Activated naive CD8-positive, alpha-beta T cell treated with anti-CD3 and anti-CD28 coated beads, Interleukin-2, amount 10 ng/mL, durations not matched to agents 7 days and 5 days (primary cell): ENCODE results near the gene OR2T11. TPM values are rescaled to one million over a fixed set of nuclear protein-coding genes. Genes with fewer than 3 reads are reported as not detected.
A peak's percentile ranks its signal among the peaks of the same experiment; 100 is the strongest.

Experiments used
- ATAC-seq: fragments of 150-1000 bp; cut with Tn5 transposase; one replicate; pipeline ENCODE4 v1.10.0; 2021; ENCODE audit warnings: low read depth, moderate library complexity
- POLR2A ChIA-PET: fragments of 350-600 bp; sonication (Branson Sonifier 250); formaldehyde crosslinking; loops from one replicate; lab custom pipeline; 2021; ENCODE audit warnings: antibody characterized with exemption; lab: Charles Lee
- DNase-seq: peaks from one replicate; pipeline ENCODE4 v3.0.0; 2021
- H3K27ac Mint-ChIP-seq: one replicate; pipeline ENCODE4 v1.8.0; 2022; ENCODE audit warnings: mild to moderate bottlenecking, mixed read lengths
- H3K27me3 Mint-ChIP-seq: one replicate; pipeline ENCODE4 v1.8.0; 2022; ENCODE audit warnings: mild to moderate bottlenecking, moderate library complexity, mixed read lengths
- H3K36me3 Mint-ChIP-seq: one replicate; pipeline ENCODE4 v1.8.0; 2021; ENCODE audit warnings: mild to moderate bottlenecking, mixed read lengths
- H3K4me1 Mint-ChIP-seq: one replicate; pipeline ENCODE4 v1.8.0; 2021; ENCODE audit warnings: mixed read lengths
- H3K4me3 Mint-ChIP-seq: one replicate; pipeline ENCODE4 v1.8.0; 2022; ENCODE audit warnings: mild to moderate bottlenecking, moderate library complexity, mixed read lengths
- H3K9me3 Mint-ChIP-seq: one replicate; pipeline ENCODE4 v1.8.0; 2021; ENCODE audit warnings: mixed read lengths
- total RNA-seq, 2 experiments: library from RNA; stranded (reverse); gene quantifications; one replicate each; pipeline ENCODE4 v1.2.3, GENCODE V29; 2021

The OR2T11 gene
- total RNA-seq, 2 experiments from 2014 or later: not detected

GRCh38 chr1:248631354-248632008 lies 3.4 kb downstream of the OR2T11 start:
- DNase-seq (no peak), ATAC-seq (no peak)
- Mint-ChIP-seq H3K27ac (no peak overlapping the region), H3K4me3 (no peak overlapping the region), H3K4me1 (no peaks in the 10 kb centered on the region), H3K36me3 (no peaks in the 10 kb centered on the region), H3K27me3 (no peaks in the 10 kb centered on the region), H3K9me3 (no peaks in the 10 kb centered on the region)
- POLR2A ChIA-PET: no interaction called here

DNA sequence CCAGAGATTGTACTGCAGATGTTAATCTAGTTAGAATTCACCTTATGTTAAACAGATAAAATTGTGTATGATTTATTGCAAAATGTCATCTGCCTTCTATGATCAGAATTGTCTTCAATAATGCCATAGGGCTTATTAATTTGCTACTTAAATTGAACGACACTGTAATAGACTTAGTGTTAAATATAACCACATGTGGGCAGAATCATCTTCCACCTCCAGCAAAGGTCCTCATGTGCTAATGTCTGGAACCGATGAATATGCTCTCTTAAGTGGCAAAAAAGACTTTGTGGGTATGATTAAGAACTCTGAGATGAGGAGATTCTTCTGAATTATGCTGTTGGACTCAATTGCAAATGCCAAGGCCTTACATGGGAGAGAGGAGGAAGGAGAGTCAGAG lies 4.3 kb downstream of the OR2T11 start:
- no peaks in the 10 kb centered on the region for H3K9me3 Mint-ChIP-seq
- H3K27ac Mint-ChIP-seq: no peak overlapping the region
- H3K36me3 Mint-ChIP-seq: no peaks in the 10 kb centered on the region
- no peak for DNase-seq
- no peaks in the 10 kb centered on the region for H3K27me3 Mint-ChIP-seq
- no peak overlapping the region for H3K4me3 Mint-ChIP-seq
- H3K4me1 Mint-ChIP-seq: no peaks in the 10 kb centered on the region
- POLR2A ChIA-PET: no interaction called here
- no peak for ATAC-seq

GRCh38 chr1:248627971-248628844 lies 6.7 kb downstream of the OR2T11 start:
- ATAC-seq: no peak
- no peak overlapping the region for H3K27ac Mint-ChIP-seq

GRCh38 chr1:248625971-248626370 lies 8.9 kb downstream of the OR2T11 start:
- DNase-seq: no peak
- Mint-ChIP-seq H3K4me3 (no peak overlapping the region), H3K27me3 (no peaks in the 10 kb centered on the region), H3K9me3 (no peaks in the 10 kb centered on the region), H3K36me3 (no peaks in the 10 kb centered on the region), H3K4me1 (no peaks in the 10 kb centered on the region), H3K27ac (no peak overlapping the region)
- no peak for ATAC-seq
- POLR2A ChIA-PET: no interaction called here

More at GRCh38 chr1:248627971-248628844, 6.7 kb downstream of the OR2T11 start:
- no peaks in the 10 kb centered on the region for H3K4me1 Mint-ChIP-seq
- no peaks in the 10 kb centered on the region for H3K36me3 Mint-ChIP-seq
- POLR2A ChIA-PET: no interaction called here
- no peaks in the 10 kb centered on the region for H3K9me3 Mint-ChIP-seq
- DNase-seq: no peak
- H3K27me3 Mint-ChIP-seq: no peaks in the 10 kb centered on the region
- no peak overlapping the region for H3K4me3 Mint-ChIP-seq

- H3K9me3 Mint-ChIP-seq: no peaks in the 10 kb centered on the region
- POLR2A ChIA-PET: no interaction called here
- no peak for ATAC-seq
- DNase-seq: no peak
- no peak overlapping the region for H3K27ac Mint-ChIP-seq
- no peaks in the 10 kb centered on the region for H3K27me3 Mint-ChIP-seq
- H3K4me1 Mint-ChIP-seq: no peaks in the 10 kb centered on the region
- no peaks in the 10 kb centered on the region for H3K36me3 Mint-ChIP-seq
- no peak overlapping the region for H3K4me3 Mint-ChIP-seq
Observed at GRCh38 chr1:248625166-248625565, 9.7 kb downstream of the OR2T11 start.

DNA sequence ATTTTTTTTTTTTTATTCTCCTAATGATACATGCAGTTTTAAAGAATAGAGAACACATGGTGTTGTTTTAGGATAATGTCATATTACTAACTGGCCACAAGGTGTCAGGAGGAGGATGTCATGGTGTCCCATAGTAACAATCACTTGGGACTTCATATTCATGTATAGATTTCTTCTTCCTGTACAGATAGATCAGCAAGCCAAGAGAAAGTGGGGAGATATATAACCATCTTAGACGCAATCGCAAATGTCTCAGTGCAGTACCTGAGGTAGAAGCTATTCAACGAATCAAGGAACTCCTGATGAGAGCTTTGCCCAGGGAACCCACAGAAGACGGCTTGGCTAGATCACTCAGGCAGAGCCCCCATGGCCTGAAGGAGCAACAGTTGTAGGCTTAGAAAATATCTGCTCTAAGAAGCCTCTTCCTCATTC lies 12.3 kb downstream of the OR2T11 start:
- DNase-seq (no peak), ATAC-seq (peak; percentile 58)
- Mint-ChIP-seq H3K4me1 (no peaks in the 10 kb centered on the region), H3K36me3 (no peaks in the 10 kb centered on the region), H3K4me3 (no peak overlapping the region), H3K27ac (no peak overlapping the region), H3K27me3 (no peaks in the 10 kb centered on the region), H3K9me3 (no peaks in the 10 kb centered on the region)
- POLR2A ChIA-PET: interaction anchor here (0.7 kb wide), 1 partner anchor 275 kb away, joined by 3 read pairs; no protein-coding TSS in a partner anchor

GRCh38 chr1:248621770-248622169 lies 13.1 kb downstream of the OR2T11 start:
- H3K27me3 Mint-ChIP-seq: no peaks in the 10 kb centered on the region
- POLR2A ChIA-PET: no interaction called here
- no peaks in the 10 kb centered on the region for H3K4me1 Mint-ChIP-seq
- DNase-seq (no peak), ATAC-seq (no peak)
- H3K36me3 Mint-ChIP-seq: no peaks in the 10 kb centered on the region
- no peaks in the 10 kb centered on the region for H3K9me3 Mint-ChIP-seq
- H3K4me3 Mint-ChIP-seq: no peak overlapping the region
- H3K27ac Mint-ChIP-seq: no peak overlapping the region

GRCh38 chr1:248618878-248619277 lies 16.0 kb downstream of the OR2T11 start:
- Mint-ChIP-seq H3K27ac (no peak overlapping the region), H3K36me3 (no peaks in the 10 kb centered on the region), H3K9me3 (no peaks in the 10 kb centered on the region), H3K4me3 (no peak overlapping the region), H3K27me3 (no peaks in the 10 kb centered on the region), H3K4me1 (no peaks in the 10 kb centered on the region)
- POLR2A ChIA-PET: no interaction called here
- DNase-seq (no peak), ATAC-seq (no peak)

DNA sequence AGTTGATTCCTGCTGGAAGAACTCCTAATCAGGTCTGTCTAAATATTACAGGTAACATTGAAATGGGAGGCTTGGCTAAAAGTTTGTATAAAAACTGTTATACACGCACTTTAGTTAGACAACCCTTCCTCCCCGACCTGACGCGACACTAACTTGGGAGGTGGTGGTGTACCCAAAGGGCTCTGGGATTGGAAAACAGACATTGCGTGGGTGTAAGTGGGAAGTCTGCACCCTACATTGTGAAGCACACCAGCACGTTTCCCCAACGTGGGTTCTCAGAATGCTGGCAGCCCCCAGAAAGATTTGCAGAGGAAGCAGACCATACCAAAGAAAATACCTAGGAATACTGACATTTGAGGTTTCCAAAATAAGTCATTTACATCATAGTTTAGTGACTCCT lies 16.8 kb downstream of the OR2T11 start:
- POLR2A ChIA-PET: no interaction called here
- ATAC-seq (no peak), DNase-seq (no peak)
- Mint-ChIP-seq H3K27ac (no peak overlapping the region), H3K27me3 (no peaks in the 10 kb centered on the region), H3K36me3 (no peaks in the 10 kb centered on the region), H3K4me3 (no peak overlapping the region), H3K9me3 (no peaks in the 10 kb centered on the region), H3K4me1 (no peaks in the 10 kb centered on the region)

DNA sequence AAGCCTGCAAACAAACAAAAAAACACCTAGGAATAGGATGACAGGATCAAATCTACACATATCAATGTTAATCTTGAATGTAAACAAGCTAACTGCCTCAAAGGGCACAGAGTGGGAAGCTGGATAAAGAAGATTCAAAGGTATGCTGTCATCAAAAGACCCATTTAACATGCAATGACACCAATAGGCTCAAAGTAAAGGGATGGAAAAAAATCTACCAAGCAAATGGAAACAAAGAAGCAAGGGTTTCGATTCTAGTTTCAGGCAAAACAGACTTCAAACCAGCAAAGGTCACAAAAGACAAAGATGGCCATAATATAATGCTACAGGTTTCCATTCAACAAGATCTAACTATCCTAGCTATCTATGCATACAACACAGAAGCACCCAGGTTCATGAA lies 21.1 kb downstream of the OR2T11 start:
- H3K9me3 Mint-ChIP-seq: no peaks in the 10 kb centered on the region
- H3K36me3 Mint-ChIP-seq: no peaks in the 10 kb centered on the region
- no peak overlapping the region for H3K4me3 Mint-ChIP-seq
- no peak for DNase-seq
- no peak overlapping the region for H3K27ac Mint-ChIP-seq
- POLR2A ChIA-PET: no interaction called here
- ATAC-seq: no peak
- no peaks in the 10 kb centered on the region for H3K27me3 Mint-ChIP-seq
- H3K4me1 Mint-ChIP-seq: no peaks in the 10 kb centered on the region

DNA sequence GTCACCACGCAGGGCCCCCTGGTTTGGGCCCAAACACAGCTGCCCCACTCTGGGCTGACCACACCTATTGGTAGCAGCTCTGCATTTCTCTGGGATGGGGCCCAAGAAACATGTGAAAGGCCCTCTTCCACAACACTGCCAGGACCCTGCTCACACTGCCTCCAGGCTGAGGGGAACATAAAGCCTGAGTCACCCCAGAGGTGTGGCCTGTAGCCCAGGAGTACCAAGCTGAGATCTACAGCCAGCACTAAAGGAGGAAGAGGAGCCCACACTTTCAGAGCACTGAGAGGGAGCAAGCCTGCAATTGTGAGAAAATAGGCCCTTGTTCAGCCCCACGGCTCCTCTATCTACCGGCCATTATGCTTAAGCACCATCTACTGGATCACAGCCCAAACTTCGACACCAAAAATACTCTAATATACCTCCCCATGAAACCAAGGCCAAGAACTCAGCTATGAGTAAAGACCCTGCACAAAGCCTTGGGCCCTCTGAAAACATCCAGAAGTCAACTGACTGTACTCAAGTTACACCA lies 22.9 kb downstream of the OR2T11 start:
- Mint-ChIP-seq H3K27me3 (no peaks in the 10 kb centered on the region), H3K36me3 (no peaks in the 10 kb centered on the region), H3K27ac (no peak overlapping the region), H3K9me3 (no peaks in the 10 kb centered on the region), H3K4me1 (no peaks in the 10 kb centered on the region), H3K4me3 (no peak overlapping the region)
- POLR2A ChIA-PET: no interaction called here
- DNase-seq (no peak), ATAC-seq (peak; percentile 50)

DNA sequence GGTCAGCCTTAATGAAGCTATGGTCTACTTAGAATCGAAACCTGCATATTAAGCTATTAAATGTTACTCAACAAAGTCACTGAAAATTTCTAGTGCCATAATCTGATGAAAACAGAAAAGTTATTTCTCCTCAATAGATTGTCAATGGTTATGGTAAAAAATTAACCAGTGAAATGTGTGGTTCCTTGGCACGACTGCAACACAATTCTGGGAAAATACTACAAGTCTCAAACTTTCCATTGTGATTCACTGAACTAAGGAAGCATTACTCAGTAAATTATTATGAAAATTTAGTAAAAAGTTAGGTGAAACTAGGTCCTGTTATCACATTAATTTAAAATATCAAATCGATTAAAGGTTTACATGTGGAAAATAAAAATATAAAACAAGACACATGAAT lies 24.6 kb downstream of the OR2T11 start:
- Mint-ChIP-seq H3K27ac (no peak overlapping the region), H3K36me3 (no peaks in the 10 kb centered on the region), H3K9me3 (no peaks in the 10 kb centered on the region)

DNA sequence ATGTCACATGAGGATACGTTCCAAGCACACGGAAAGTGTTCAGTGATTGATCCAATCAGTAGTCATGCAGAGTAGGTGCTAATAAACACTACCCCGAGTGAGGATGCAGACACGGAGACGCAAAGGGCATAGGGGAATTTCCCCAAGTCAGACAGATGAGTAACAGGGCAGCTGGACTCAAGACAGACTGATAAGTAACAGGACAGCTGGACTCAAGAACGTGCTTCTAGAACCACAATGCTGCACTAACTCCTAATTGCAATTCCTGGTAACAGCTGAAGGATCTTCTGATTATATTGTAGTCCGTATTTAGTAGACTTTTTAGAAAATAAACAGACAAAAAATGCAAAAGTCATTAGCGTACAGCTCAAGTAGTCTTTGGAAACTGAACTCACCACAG lies 35.5 kb downstream of the OR2T11 start:
- no peak overlapping the region for H3K4me3 Mint-ChIP-seq
- no peaks in the 10 kb centered on the region for H3K27me3 Mint-ChIP-seq
- no peak for DNase-seq
- no peak overlapping the region for H3K27ac Mint-ChIP-seq
- no peak for ATAC-seq
- H3K9me3 Mint-ChIP-seq: no peaks in the 10 kb centered on the region
- POLR2A ChIA-PET: no interaction called here
- H3K4me1 Mint-ChIP-seq: peaks cover 2% of the 10 kb centered on the region
- no peaks in the 10 kb centered on the region for H3K36me3 Mint-ChIP-seq

More for the DNA sequence above, 24.6 kb downstream of the OR2T11 start:
- no peaks in the 10 kb centered on the region for H3K4me1 Mint-ChIP-seq
- H3K27me3 Mint-ChIP-seq: no peaks in the 10 kb centered on the region
- ATAC-seq: no peak
- no peak for DNase-seq
- POLR2A ChIA-PET: no interaction called here
- H3K4me3 Mint-ChIP-seq: no peak overlapping the region

DNA sequence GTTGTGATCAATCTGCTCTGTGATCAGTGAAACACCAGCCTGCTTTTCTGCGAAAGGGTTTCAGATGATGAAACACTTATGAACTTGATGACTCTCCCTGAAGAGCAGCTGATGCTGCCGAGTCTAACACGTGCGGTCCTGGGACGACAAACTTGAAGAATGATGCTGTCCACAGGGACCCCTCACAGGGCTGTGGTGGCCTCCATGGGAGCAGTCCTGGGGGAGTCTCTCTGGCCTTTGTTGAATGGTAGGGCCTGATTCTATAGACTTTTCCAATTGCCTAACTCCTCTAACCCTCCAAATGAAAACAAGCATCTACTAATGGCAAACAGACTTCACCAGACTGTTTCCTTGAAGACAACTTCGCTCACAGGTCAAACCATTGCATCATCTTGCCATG lies 37.3 kb downstream of the OR2T11 start, which contains the start of gene OR2T10:
Gene OR2T10, minus strand, starts transcription at position 112 of the 400 bp plus-strand sequence. CDS start 3,932 bp downstream, outside the sequence.
- H3K4me3 Mint-ChIP-seq: no peak within 1 kb of the TSS
- ATAC-seq (no peak), DNase-seq (no peak)
- peaks cover 2% of the 10 kb centered on the region for H3K4me1 Mint-ChIP-seq
- no peaks in the 10 kb centered on the region for H3K36me3 Mint-ChIP-seq
- H3K9me3 Mint-ChIP-seq: no peaks in the 10 kb centered on the region
- H3K27me3 Mint-ChIP-seq: no peaks in the 10 kb centered on the region
- H3K27ac Mint-ChIP-seq: no peak within 1 kb of the TSS
- POLR2A ChIA-PET: no interaction called here
